Tibial artery (tissue), 4 donors: ENCODE measurements around the gene CTAG1B.
"Not testable (repeated sequence)": the region's sequence is repeated elsewhere in the genome, so short reads cannot be mapped to it uniquely, and the experiment has no call there.

Experiments
- DNase-seq, 2 donors: peaks; one replicate each; pipeline ENCODE4 v3.0.0-alpha.2; 2019
- H3K27ac ChIP-seq, 2 donors: fragments of 200-600 bp; sonication (generic) in 1 of 2; 1 replicate in 1 of 2; 2 replicates in 1 of 2; pipeline ENCODE4 v1.5.1; 2018 to 2019; ENCODE audit warnings: mild to moderate bottlenecking in 1 of 2
- H3K27me3 ChIP-seq, 2 donors: fragments of 200-600 bp; sonication (generic) in 1 of 2; one replicate each; pipeline versions ENCODE4 v1.5.1 to v1.6.0; 2016 to 2019
- H3K36me3 ChIP-seq, 3 donors: fragments of 200-600 bp; sonication (generic) in 2 of 3; one replicate each; pipeline ENCODE4 v1.5.1; 2016 to 2019; ENCODE audit warnings: mild to moderate bottlenecking in 2 of 3
- H3K4me1 ChIP-seq, 4 donors: fragments of 200-600 bp; sonication (generic) in 2 of 4; 1 replicate in 3 of 4; 2 replicates in 1 of 4; pipeline ENCODE4 v1.5.1; 2016 to 2019
- H3K4me3 ChIP-seq, 2 donors: fragments of 200-600 bp; sonication (generic) in 1 of 2; 1 replicate in 1 of 2; 2 replicates in 1 of 2; pipeline ENCODE4 v1.5.1; 2018 to 2019; ENCODE audit warnings: mild to moderate bottlenecking in 2 of 2
- H3K9me3 ChIP-seq, 3 donors: fragments of 200-600 bp; sonication (generic) in 1 of 3; one replicate each; pipeline ENCODE4 v1.5.1; 2016 to 2019
- intact Hi-C: fragments of 100-400 bp; cut with DNase I; formaldehyde crosslinking; loops from one replicate; pipeline ENCODE4 v1.15.0; 2023; ENCODE audit warnings: low total_unique reads
- TF ChIP-seq, protein P1 (sequence below), 2 experiments: fragments of 200-600 bp in 1 of 2; fragments of 450-650 bp in 1 of 2; IDR thresholded peaks; one replicate each; pipeline ENCODE4 v1.5.1; 2017 to 2019; ENCODE audit warnings: antibody characterized with exemption in 2 of 2, mild to moderate bottlenecking in 1 of 2, moderate library complexity in 1 of 2

The CTAG1B gene

DNA sequence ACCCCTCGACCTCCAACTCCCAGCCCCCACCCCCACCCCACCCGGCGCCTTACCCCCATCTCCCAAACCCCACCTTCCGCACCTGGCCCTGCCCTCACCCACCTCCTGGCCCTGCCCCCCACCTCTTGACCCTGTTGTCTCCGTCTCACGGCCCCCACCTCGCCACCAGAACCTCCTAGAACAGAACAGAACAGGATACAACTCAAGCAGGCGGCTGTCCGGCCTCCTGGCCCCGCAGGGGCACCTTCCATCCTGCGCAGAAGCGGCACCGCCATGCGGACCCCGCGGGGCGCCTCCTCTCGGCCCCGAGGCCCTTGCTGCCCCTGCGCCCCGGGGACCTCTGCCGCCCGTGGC, 33.9 kb upstream of the CTAG1B start:
- DNase-seq = no peak
- Histone ChIP-seq H3K36me3 (no peaks in the 10 kb centered on the region), H3K9me3 (no peaks in the 10 kb centered on the region), H3K27ac (no peak overlapping the region), H3K4me1 (no peaks in the 10 kb centered on the region), H3K4me3 (no peak overlapping the region), H3K27me3 (no peaks in the 10 kb centered on the region)
- intact Hi-C loops = no loop called here
- TF ChIP-seq, protein P1, sequence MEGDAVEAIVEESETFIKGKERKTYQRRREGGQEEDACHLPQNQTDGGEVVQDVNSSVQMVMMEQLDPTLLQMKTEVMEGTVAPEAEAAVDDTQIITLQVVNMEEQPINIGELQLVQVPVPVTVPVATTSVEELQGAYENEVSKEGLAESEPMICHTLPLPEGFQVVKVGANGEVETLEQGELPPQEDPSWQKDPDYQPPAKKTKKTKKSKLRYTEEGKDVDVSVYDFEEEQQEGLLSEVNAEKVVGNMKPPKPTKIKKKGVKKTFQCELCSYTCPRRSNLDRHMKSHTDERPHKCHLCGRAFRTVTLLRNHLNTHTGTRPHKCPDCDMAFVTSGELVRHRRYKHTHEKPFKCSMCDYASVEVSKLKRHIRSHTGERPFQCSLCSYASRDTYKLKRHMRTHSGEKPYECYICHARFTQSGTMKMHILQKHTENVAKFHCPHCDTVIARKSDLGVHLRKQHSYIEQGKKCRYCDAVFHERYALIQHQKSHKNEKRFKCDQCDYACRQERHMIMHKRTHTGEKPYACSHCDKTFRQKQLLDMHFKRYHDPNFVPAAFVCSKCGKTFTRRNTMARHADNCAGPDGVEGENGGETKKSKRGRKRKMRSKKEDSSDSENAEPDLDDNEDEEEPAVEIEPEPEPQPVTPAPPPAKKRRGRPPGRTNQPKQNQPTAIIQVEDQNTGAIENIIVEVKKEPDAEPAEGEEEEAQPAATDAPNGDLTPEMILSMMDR (IDR thresholded peaks at IDR 0.05) = no peak

DNA sequence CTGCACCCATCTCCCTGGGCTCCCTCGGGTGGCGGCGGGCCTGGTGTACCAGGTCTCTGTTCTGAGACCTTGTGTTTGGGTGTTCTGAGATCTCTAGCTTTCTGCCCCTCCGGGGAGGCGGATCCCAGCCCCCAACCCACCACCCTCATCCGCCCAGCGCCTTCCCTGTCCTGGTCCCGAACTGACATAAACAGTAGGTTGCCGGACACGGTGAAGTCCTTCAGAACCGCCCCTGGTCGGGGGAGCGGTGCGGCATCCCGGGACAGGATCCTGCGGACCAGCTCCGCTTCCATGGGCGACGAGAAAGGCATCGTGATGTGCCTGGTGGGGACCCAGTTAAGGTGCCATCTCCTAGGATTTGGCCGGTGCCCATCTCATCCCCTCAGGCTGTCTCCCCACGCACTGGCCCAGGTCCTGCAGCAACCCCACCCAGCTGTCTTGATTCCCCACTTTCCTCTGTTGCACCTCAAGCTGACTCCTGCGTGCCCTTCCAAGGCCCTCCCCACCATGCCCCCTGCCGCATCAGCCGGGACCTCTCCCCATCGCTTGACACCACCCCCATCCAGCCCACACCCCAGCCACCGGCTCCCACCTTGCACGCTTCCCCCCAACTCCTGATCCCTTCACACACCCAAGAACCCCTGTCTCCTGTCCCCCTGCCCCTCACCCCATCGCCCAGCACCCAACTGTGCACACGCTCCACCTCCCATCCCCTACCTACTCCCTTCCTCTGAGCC, 33.4 kb upstream of the CTAG1B start:
- DNase-seq = no peak
- TF ChIP-seq, protein P1 (IDR thresholded peaks at IDR 0.05) = no peak
- no peaks in the 10 kb centered on the region for H3K36me3 ChIP-seq
- intact Hi-C loops = no loop called here
- H3K27me3 ChIP-seq = no peaks in the 10 kb centered on the region
- no peak overlapping the region for H3K4me3 ChIP-seq
- H3K27ac ChIP-seq = no peak overlapping the region
- no peaks in the 10 kb centered on the region for H3K4me1 ChIP-seq
- H3K9me3 ChIP-seq = no peaks in the 10 kb centered on the region

DNA sequence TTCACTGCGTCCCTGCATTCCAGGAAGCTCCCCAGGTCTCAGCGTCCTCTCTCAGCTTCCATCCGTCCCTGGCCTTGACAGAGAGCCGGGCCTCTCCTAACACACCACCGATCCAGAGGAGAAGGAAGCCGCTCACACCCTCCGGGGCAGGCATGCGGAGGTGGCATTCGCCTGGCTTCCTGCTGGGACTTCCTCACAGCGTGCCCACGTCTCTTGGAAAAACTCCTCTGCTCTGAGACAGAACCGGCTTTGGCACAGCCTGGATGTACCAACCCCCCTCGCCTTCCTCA, 31.1 kb upstream of the CTAG1B start:
- H3K4me1 ChIP-seq = no peaks in the 10 kb centered on the region
- H3K4me3 ChIP-seq = no peak overlapping the region
- TF ChIP-seq, protein P1 (IDR thresholded peaks at IDR 0.05) = no peak
- intact Hi-C loops = no loop called here
- DNase-seq = no peak
- no peak overlapping the region for H3K27ac ChIP-seq
- H3K27me3 ChIP-seq = no peaks in the 10 kb centered on the region
- no peaks in the 10 kb centered on the region for H3K9me3 ChIP-seq
- H3K36me3 ChIP-seq = no peaks in the 10 kb centered on the region

DNA sequence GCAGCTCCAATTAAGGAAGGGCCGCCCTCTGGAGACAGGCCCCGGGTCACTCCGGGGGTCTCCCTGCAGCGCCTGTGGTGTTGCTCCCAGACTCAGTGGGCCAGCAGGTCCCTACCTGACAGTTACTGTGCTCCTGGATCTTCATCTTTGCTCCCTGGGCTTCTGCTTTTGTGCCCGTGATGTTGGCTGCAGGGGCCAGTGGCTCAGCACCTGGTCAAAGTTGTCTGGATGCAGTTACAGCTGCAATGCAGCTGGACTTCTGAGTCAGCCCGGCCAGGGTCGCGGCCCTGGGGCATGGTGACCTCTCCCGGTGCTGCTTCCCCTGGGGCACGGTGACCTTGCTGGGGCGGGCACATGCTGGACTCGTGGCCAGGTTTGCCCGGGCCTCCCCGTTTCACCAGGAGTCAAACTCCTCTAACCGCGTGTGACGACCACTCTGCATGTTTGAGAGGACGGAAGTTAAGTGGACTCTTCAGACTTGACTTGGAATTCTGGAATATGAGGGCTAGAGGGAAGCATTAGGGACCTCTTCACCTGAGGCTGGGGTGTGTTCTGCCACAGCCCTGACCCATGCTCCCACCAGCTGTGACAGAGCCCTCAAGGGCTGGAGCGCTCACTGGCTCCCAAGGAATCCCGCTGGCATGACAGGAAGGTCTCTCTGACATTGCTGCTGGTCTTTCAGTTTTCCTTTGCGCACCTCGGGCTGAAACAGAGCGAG, 30.6 kb upstream of the CTAG1B start:
- H3K27ac ChIP-seq = no peak overlapping the region
- no peak overlapping the region for H3K4me3 ChIP-seq
- intact Hi-C loops = no loop called here
- no peaks in the 10 kb centered on the region for H3K27me3 ChIP-seq
- no peak for DNase-seq
- no peaks in the 10 kb centered on the region for H3K9me3 ChIP-seq
- TF ChIP-seq, protein P1 (IDR thresholded peaks at IDR 0.05) = no peak
- H3K4me1 ChIP-seq = no peaks in the 10 kb centered on the region
- H3K36me3 ChIP-seq = no peaks in the 10 kb centered on the region

DNA sequence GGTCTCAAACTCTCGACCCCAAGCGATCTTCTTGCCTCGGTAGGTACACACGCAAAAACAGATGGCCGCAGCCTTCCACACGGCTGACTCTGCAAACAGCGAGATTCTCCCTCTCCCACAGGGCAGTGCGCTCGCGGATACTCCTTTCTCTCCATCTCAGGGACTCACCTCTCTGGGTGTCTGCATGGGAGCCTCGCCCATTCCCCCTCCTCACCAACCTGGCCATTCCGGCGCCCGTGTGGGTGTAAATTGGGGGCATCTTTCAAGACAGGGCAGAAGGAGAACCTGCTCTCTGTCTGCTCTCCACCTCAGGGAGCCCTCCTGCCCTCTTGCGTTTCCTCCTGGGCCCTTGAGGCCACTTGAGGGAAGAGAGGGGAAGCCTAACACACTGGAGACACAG, 29.8 kb upstream of the CTAG1B start:
- TF ChIP-seq, protein P1 (IDR thresholded peaks at IDR 0.05) = no peak
- Histone ChIP-seq H3K9me3 (no peaks in the 10 kb centered on the region), H3K27me3 (no peaks in the 10 kb centered on the region), H3K4me3 (no peak overlapping the region), H3K36me3 (no peaks in the 10 kb centered on the region), H3K4me1 (no peaks in the 10 kb centered on the region), H3K27ac (no peak overlapping the region)
- DNase-seq = no peak
- intact Hi-C loops = no loop called here

DNA sequence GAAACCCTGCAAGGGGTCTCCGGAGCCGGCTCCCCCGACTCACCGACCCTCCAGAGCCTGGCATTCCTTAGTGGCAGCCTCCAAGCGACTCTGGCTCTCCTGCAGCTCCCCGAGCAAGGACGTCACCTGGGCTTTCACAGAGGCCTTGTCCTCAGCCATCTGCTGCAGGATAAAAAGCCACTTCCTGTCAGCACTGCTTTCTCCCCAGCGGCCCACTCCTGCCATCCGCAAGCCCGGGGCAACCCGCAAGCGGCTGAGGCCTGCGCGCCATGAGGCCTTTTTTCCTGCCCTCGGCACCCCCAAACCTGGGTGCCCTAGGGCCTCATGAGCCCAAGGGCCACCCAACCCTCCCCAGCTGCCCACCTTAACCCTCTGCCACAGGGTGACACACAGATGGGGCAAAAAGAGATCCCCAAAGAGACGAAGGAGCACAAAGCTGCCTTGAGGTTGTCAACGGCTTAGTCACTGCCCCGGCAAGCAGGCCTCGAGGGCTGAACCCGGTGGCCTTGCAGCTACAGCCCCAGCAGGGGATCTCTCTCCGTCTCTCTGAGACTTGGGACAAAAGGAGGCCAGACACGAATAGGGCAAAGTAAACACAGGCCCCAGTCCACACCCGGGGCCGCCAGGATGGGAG, 26.8 kb upstream of the CTAG1B start:
- H3K27ac ChIP-seq, H3K27me3 ChIP-seq, DNase-seq, intact Hi-C loops, H3K4me3 ChIP-seq, H3K4me1 ChIP-seq, H3K36me3 ChIP-seq, H3K9me3 ChIP-seq: not testable (repeated sequence)

DNA sequence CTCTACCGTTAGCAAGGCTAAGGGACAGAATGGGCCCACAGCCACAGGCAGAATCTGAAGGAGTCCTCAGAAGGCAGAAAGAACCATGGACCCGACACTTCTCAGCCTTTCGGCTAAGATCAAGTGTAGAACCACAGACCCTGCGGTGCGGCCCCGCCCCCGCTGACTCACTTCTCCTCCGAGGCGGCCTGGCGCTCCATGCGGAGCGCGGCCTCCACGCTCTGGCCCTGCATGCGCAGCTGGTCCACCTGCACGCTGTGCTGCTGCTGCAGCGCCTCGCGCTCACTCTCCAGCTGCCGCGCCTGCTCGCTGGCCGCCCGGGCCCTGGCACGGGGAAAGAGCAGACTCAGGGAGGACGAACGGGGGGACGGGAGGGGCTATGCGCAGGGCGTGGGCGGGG, 24.6 kb upstream of the CTAG1B start:
- H3K27ac ChIP-seq, H3K36me3 ChIP-seq, H3K9me3 ChIP-seq, H3K4me1 ChIP-seq, DNase-seq, H3K27me3 ChIP-seq, intact Hi-C loops, H3K4me3 ChIP-seq: not testable (repeated sequence)

DNA sequence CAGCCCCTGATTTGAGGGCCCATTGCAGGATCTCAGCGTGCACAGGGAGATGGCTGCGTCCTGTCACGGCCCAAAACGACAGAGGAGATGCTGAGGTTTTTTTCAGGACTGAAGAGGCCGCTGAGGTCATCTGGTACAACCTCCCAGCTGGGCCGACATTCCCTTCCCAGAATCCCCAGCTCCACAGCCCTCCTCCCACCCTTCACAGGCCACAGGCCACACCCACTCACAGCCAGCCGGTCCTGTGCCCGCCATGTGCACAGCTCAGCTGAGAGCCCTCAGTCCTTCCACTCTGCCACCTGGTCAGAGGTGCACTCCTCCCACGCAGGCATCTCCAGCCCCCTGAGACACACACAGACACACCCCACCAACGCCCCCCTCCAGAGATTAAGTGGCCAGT, 22.7 kb upstream of the CTAG1B start:
- H3K36me3 ChIP-seq, H3K27me3 ChIP-seq, intact Hi-C loops, DNase-seq, H3K9me3 ChIP-seq, H3K27ac ChIP-seq, H3K4me1 ChIP-seq, H3K4me3 ChIP-seq: not testable (repeated sequence)

DNA sequence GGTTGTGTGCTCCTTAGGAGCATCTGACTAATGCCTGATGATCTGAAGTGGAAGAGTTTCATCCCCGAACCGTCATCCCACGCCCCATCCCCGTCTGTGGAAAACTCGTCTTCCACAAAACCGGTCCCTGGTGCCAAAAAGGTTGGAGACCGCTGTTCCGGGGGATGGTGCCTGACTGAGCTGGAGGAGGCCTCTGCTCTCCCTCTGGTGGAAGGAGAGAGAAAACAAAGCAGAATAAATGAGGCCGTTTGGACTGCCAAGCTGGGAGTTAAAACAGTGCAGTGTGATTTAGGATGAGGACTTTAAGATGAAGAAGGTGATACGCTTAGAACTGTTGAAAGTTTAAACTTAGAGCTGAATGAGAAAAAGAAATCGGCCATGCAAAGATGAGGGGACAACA, 14.6 kb upstream of the CTAG1B start:
- H3K36me3 ChIP-seq, H3K4me1 ChIP-seq, intact Hi-C loops, H3K27ac ChIP-seq, H3K27me3 ChIP-seq, H3K4me3 ChIP-seq, DNase-seq, H3K9me3 ChIP-seq: not testable (repeated sequence)
